GM19397 (cell line): ENCODE data around the gene KLHL5.
A peak's percentile ranks its signal among the peaks of the same experiment; 100 is the strongest.
"Not testable (repeated sequence)": the region's sequence is repeated elsewhere in the genome, so short reads cannot be mapped to it uniquely, and the experiment has no call there.

Source experiments
- ATAC-seq: cut with Tn5 transposase; IDR thresholded peaks from one replicate; pipeline ENCODE4 v1.9.1; 2021; ENCODE audit warnings: mild to moderate bottlenecking, moderate library complexity; ENCODE audit not compliant: unreplicated experiment

The KLHL5 gene

GRCh38 chr4:39062094-39062769 is at the start of gene KLHL5:
KLHL5 (plus strand) TSS chr4:39062232; CDS start chr4:39062653, 421 bp downstream.
- no peak for ATAC-seq

GRCh38 chr4:39014028-39014427 is 48.0 kb upstream of the KLHL5 start:
- ATAC-seq, result no peak

- ATAC-seq, result no peak
Measured at GRCh38 chr4:39020130-39020529, 41.9 kb upstream of the KLHL5 start.

GRCh38 chr4:39021631-39022030 is 40.4 kb upstream of the KLHL5 start:
- no peak for ATAC-seq

- ATAC-seq, result no peak
Measured at GRCh38 chr4:39022241-39022640, 39.8 kb upstream of the KLHL5 start.

- no peak for ATAC-seq
Measured at GRCh38 chr4:39023059-39023458, 39.0 kb upstream of the KLHL5 start.

- ATAC-seq, result no peak
Measured at GRCh38 chr4:39024311-39024865, 37.6 kb upstream of the KLHL5 start.

GRCh38 chr4:39025552-39026085 is 36.4 kb upstream of the KLHL5 start:
- no peak for ATAC-seq

GRCh38 chr4:39026096-39026495 is 35.9 kb upstream of the KLHL5 start:
- ATAC-seq, result no peak

- no peak for ATAC-seq
Measured at GRCh38 chr4:39029752-39030694, 32.0 kb upstream of the KLHL5 start.

GRCh38 chr4:39030725-39031124 is 31.3 kb upstream of the KLHL5 start:
- ATAC-seq, result no peak

GRCh38 chr4:39031590-39032020 is 30.4 kb upstream of the KLHL5 start:
- ATAC-seq, result not testable (repeated sequence)

- ATAC-seq, result peak; percentile 59
Measured at GRCh38 chr4:39032218-39033085, 29.6 kb upstream of the KLHL5 start, which contains the start of gene TMEM156. TMEM156 (minus strand) TSS chr4:39032409; CDS start chr4:39032313, 96 bp downstream.

- no peak for ATAC-seq
Measured at GRCh38 chr4:39036172-39036571, 25.9 kb upstream of the KLHL5 start.

- ATAC-seq, result no peak
Measured at GRCh38 chr4:39037491-39037825, 24.6 kb upstream of the KLHL5 start.

GRCh38 chr4:39037941-39038340 is 24.1 kb upstream of the KLHL5 start:
- no peak for ATAC-seq

GRCh38 chr4:39039108-39039507 is 22.9 kb upstream of the KLHL5 start:
- ATAC-seq, result no peak

GRCh38 chr4:39042366-39042765 is 19.7 kb upstream of the KLHL5 start:
- no peak for ATAC-seq

GRCh38 chr4:39043058-39043860 is 18.8 kb upstream of the KLHL5 start:
- ATAC-seq, result no peak
